Aorta (tissue), 5 donors: ENCODE measurements around the gene PRR7. TPM values are rescaled to one million over a fixed set of nuclear protein-coding genes. Genes with fewer than 3 reads are reported as not detected.

Source experiments
- ATAC-seq: fragments of 200-7000 bp; cut with Tn5 transposase; one replicate; pipeline ENCODE4 v1.9.1; 2022; ENCODE audit warnings: moderate library complexity; ENCODE audit not compliant: low FRiP score
- DNase-seq, 2 donors: peaks; one replicate each; pipeline ENCODE4 v3.0.0-alpha.2; 2020
- H3K27ac ChIP-seq, 2 donors: one replicate each; pipeline ENCODE4 v1.5.1; 2013; ENCODE audit warnings: low read length in 2 of 2, mild to moderate bottlenecking in 2 of 2, moderate library complexity in 2 of 2, control low read depth in 1 of 2, inconsistent platforms in 1 of 2, low read depth in 1 of 2
- H3K27me3 ChIP-seq, 2 donors: one replicate each; pipeline ENCODE4 v1.6.1; 2013; ENCODE audit warnings: control low read depth in 1 of 2, low read length in 1 of 2, mild to moderate bottlenecking in 1 of 2, moderate library complexity in 1 of 2; ENCODE audit not compliant: insufficient read depth in 2 of 2, control insufficient read depth in 1 of 2
- H3K36me3 ChIP-seq, 2 donors: one replicate each; pipeline ENCODE4 v1.6.1; 2013; ENCODE audit warnings: control low read depth in 1 of 2, low read length in 1 of 2, mild to moderate bottlenecking in 1 of 2; ENCODE audit not compliant: insufficient read depth in 2 of 2, control insufficient read depth in 1 of 2
- H3K4me1 ChIP-seq, 2 donors: one replicate each; pipeline ENCODE4 v1.6.1; 2013; ENCODE audit warnings: low read length in 2 of 2, control low read depth in 1 of 2, mild to moderate bottlenecking in 1 of 2, moderate library complexity in 1 of 2; ENCODE audit not compliant: insufficient read depth in 2 of 2, control insufficient read depth in 1 of 2
- H3K4me3 ChIP-seq, 2 donors: one replicate each; pipeline ENCODE4 v1.5.1; 2013; ENCODE audit warnings: low read length in 2 of 2, control low read depth in 1 of 2, mild to moderate bottlenecking in 1 of 2
- H3K9me3 ChIP-seq: one replicate; pipeline ENCODE4 v1.6.1; 2013; ENCODE audit warnings: mild to moderate bottlenecking, low read length; ENCODE audit not compliant: control insufficient read depth
- WGBS, 2 donors: extraction: QIAGEN DNeasy Blood & Tissue Kit; methylation state at CpG; one replicate each; pipeline ENCODE4 v1.1.7; 2013; 5-methylcytosine and 5-hydroxymethylcytosine counted together
- intact Hi-C, 2 donors: fragments of 100-400 bp; cut with DNase I; formaldehyde crosslinking; loops; one replicate each; pipeline versions ENCODE4 v1.14.2 to v1.15.0; 2022
- polyA plus RNA-seq, 2 donors: library from polyadenylated mRNA; stranded (reverse); fragments of 200-250 nt; gene quantifications; one replicate each; pipeline ENCODE4 v1.2.3, GENCODE V29; 2013
- total RNA-seq, 2 donors: library from RNA; stranded (reverse); fragmentation: NEBNext Ultra II Directional; extraction: Animal tissue kit (Norgen Biotek cat#: 25700); gene quantifications; one replicate each; pipeline ENCODE4 v1.2.1, GENCODE V29; 2021
- donor health status: healthy with polysubstance abuse.
- donor health status: Bipolar disorder and iron deficiency.
- donor health status: DM: no; HTN: no; CAD: no.
- donor health status: DM: no; HTN: no; CAD: no.
- donor health status: DM: yes; HTN: yes; CAD: no.

PRR7 gene
- total and polyA plus RNA-seq, 4 donors, result 0.74 to 2.0 (median 1.9) TPM; not detected in 1

GRCh38 chr5:177447066-177447610 lies 524 bp downstream of the PRR7 start:
- H3K27me3 ChIP-seq, result no peaks in the 10 kb centered on the region

GRCh38 chr5:177447611-177448243 lies 1.1 kb downstream of the PRR7 start:
- no peaks in the 10 kb centered on the region for H3K4me1 ChIP-seq
- ATAC-seq (peak; percentile 63), DNase-seq (peak; percentile 88 to 92)
- H3K36me3 ChIP-seq, result no peaks in the 10 kb centered on the region
- intact Hi-C loops, result no loop called here
- H3K9me3 ChIP-seq, result no peaks in the 10 kb centered on the region
- H3K27me3 ChIP-seq, result no peaks in the 10 kb centered on the region
- H3K4me3 ChIP-seq, result no peak overlapping the region
- WGBS, 2 donors, result 2 to 3% methylated on average over 16 to 23 of the region's 23 CpGs
- no peak overlapping the region for H3K27ac ChIP-seq

More at GRCh38 chr5:177447066-177447610, 524 bp downstream of the PRR7 start:
- DNase-seq (peak in 1 of 2 donors; percentile 73), ATAC-seq (peak; percentile 4)
- H3K27ac ChIP-seq, result no peak overlapping the region
- peak overlapping the region; percentile 29 to 41 for H3K4me3 ChIP-seq
- WGBS, 2 donors, result 0 to 1% methylated on average over 14 to 51 of the region's 52 CpGs
- no peaks in the 10 kb centered on the region for H3K4me1 ChIP-seq
- no peaks in the 10 kb centered on the region for H3K9me3 ChIP-seq
- no peaks in the 10 kb centered on the region for H3K36me3 ChIP-seq
- intact Hi-C loops, result no loop called here

DNA sequence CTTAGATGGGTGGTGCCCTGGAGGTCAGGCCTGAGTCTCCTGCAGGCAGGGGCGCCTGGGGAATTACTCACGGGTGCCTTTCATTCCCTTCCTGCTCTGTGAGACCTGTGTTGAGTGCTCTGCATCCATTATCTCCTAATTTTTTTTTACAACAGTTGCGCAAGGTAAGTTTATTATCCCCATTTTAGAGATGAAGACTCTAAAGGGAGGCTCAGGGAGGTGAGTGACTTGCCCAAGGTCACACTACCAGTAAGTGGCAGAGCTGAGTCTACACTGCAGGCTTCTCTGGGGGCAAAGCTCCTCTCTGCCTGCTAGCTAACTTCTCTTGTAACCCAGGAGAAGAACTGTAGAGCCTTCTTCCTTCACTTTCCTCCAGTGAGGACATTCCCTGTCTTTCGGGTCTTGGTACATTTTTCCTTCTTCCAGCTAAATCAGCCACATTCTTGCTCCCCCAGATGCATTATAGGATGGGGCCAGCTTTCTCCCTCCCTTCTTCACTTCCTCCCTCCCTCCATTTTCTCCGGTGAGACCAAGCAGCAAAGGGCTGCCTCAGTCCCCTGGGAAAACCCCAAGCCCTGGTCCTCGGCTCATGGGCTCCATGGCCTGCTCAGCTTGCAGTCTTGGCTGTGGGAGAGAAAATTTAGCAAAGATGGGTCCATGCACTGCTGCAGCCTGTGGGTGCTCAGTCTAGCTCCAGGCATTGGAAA lies 1.8 kb downstream of the PRR7 start:
- H3K4me3 ChIP-seq, result no peak overlapping the region

DNA sequence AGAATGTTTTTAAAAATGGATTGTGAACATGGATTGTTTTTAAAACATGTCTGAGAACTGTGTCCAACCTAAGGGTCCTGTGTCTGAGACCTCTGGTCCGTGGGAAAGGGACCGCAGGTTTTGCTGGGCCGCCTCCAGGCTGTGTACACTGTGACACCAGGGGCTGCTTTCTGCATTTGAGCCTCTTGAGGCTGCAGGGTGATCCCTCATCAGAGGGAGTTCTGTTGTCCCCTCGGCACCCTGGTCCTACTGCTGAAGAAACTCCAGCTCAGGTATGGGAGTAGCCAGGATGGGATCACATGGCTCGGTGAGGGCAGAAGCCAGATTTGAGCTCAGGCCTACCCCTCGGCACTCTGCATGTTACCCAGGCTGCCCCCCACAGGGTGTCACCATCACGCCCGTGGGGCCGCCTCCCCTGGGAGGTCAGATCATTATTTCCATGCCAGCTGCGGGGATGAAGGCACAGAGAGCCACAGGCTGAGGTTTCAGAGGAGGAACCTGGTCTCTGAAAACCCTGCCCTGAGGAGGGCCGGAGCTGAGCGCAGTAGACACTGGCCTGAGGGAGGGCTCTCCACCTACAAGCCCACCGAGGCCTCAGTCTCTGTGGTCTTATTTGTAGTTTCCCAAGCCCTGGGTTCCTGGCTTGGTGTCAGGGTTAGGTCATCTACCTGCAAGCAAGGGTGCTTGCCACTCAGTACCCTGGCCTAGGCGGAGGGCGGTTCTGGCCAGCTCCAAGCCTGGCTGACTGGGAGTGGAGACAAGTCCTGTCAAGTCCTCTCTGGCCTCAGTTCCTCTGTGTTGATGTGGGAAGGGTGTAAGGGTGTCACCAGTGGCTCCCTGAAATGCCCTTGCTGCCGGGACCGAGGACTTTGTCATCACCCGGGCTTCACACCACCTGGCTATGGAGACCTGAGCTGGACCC lies 2.8 kb downstream of the PRR7 start:
- ATAC-seq, result no peak
- 90% methylated on average over 18 of the region's 18 CpGs for WGBS, 2 donors
- intact Hi-C loops, result loop anchor here in 1 of 2 donors (5.0 kb wide), 1 partner anchor 57 kb away; no protein-coding TSS in a partner anchor
- Histone ChIP-seq H3K4me3 (no peak overlapping the region), H3K4me1 (no peaks in the 10 kb centered on the region), H3K9me3 (no peaks in the 10 kb centered on the region), H3K27me3 (no peaks in the 10 kb centered on the region), H3K36me3 (no peaks in the 10 kb centered on the region), H3K27ac (no peak overlapping the region)
- no peak for DNase-seq

More for the DNA sequence above, 1.8 kb downstream of the PRR7 start:
- Histone ChIP-seq H3K27me3 (no peaks in the 10 kb centered on the region), H3K4me1 (no peaks in the 10 kb centered on the region), H3K9me3 (no peaks in the 10 kb centered on the region), H3K36me3 (no peaks in the 10 kb centered on the region), H3K27ac (no peak overlapping the region)
- no peak for DNase-seq
- intact Hi-C loops, result no loop called here
- 77 to 78% methylated on average over 6 of the region's 6 CpGs for WGBS, 2 donors
- ATAC-seq, result no peak

DNA sequence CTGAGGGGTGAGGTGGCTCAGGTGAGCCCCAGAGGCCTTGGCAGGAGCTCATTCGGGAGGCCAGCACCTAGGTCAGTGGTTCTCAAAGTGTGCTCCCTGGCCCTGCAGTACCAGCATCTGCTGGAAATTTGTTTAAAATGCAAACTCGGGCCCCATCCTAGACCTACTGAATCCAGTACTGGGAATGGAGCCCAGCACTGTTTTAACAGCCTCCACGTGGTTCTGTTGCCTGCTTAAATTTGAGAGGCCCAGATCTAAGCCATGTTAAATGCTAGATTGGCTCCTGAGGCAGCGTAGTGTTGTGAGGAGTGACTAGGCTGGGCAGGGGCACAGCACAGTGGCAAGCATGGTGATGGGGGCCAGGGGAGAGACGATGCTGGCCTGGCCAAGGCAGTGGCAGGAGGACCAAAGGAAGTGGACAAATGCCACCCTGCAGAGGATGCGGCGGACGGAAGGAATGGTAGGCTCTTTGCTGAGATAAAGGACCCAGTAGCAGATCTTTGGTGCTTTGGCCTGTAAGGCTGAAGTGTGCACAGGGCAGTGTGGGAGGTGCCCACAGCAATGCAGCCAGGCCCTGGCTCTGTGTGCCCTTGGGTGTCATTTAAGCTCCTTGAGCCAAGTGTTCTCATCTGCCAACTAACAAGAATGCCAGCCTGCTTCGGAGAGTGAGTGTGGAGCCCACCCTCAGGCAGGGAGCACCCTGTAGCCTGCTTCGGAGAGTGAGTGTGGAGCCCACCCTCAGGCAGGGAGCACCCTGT lies 4.2 kb downstream of the PRR7 start:
- DNase-seq (no peak), ATAC-seq (no peak)
- Histone ChIP-seq H3K4me3 (no peak overlapping the region), H3K9me3 (no peaks in the 10 kb centered on the region), H3K36me3 (no peaks in the 10 kb centered on the region), H3K27ac (no peak overlapping the region), H3K4me1 (no peaks in the 10 kb centered on the region), H3K27me3 (no peaks in the 10 kb centered on the region)
- 62 to 66% methylated on average over 9 to 10 of the region's 10 CpGs for WGBS, 2 donors
- intact Hi-C loops, result loop anchor here in 1 of 2 donors (5.0 kb wide), 1 partner anchor 59 kb away; no protein-coding TSS in a partner anchor

- no peak for DNase-seq
- WGBS, 2 donors, result 55 to 57% methylated on average over 17 of the region's 17 CpGs
- Histone ChIP-seq H3K27me3 (no peaks in the 10 kb centered on the region), H3K4me1 (no peaks in the 10 kb centered on the region), H3K9me3 (no peaks in the 10 kb centered on the region), H3K27ac (no peak overlapping the region), H3K4me3 (no peak overlapping the region), H3K36me3 (no peaks in the 10 kb centered on the region)
- intact Hi-C loops, result loop anchor here in 1 of 2 donors (5.0 kb wide), 1 partner anchor 61 kb away; no protein-coding TSS in a partner anchor
- no peak for ATAC-seq
Observed at GRCh38 chr5:177452688-177453638, 6.3 kb downstream of the PRR7 start.

DNA sequence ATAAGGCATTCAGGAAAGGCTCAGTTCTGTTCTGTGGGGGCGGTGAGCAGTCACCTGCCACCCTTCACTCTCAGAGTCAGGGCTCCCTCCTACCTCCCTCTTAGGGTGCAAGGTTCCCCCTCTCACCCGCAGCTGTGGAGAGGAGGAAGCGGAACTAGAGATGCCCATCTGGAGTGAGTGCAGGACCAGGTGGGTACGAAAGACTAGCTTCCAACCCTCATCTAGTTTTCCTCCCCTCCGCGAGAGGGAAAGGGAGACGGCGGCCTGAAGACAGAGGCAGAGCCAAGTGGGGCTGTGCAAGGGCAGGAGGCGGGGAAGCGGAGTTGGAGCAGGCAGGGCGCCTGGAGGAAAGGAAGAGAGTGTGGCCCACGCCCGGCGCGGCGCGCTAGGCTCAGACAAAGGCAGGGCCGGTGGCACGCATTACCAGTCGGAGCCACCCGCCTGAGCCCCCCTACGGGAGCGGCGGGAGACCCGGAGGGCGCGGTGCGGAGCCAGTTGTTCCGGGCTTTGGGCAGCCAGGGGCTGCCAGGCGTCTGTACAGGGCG lies 7.3 kb downstream of the PRR7 start:
- H3K4me3 ChIP-seq, result no peak overlapping the region

More for the DNA sequence above, 7.3 kb downstream of the PRR7 start:
- Histone ChIP-seq H3K27ac (no peak overlapping the region), H3K36me3 (peaks cover 0 to 2% of the 10 kb centered on the region in 2 donors), H3K27me3 (no peaks in the 10 kb centered on the region), H3K4me1 (no peaks in the 10 kb centered on the region), H3K9me3 (no peaks in the 10 kb centered on the region)
- peak; percentile 28 for ATAC-seq
- intact Hi-C loops, result loop anchor here (1.0 to 5.0 kb wide), 4 partner anchors 27 to 64 kb away; partner anchors contain the start of gene GRK6 (in 1 of the 2)
- WGBS, 2 donors, result 6 to 8% methylated on average over 25 to 31 of the region's 31 CpGs
- peak in 1 of 2 donors; percentile 86 for DNase-seq
